Osteocyte (in vitro differentiated cells): Measurements from ENCODE around the gene TUBGCP6. TPM values are rescaled to one million over a fixed set of nuclear protein-coding genes. Genes with fewer than 3 reads are reported as not detected.

Experiments used
- DNase-seq: peaks from one replicate; pipeline ENCODE4 v3.0.0; 2021; ENCODE audit warnings: mixed read lengths; ENCODE audit not compliant: unreplicated experiment; ENCODE audit errors: extremely low spot score
- H3K27ac Mint-ChIP-seq: one replicate; pipeline ENCODE4 v1.8.0; 2021; ENCODE audit warnings: mild to moderate bottlenecking, mixed read lengths; ENCODE audit not compliant: unreplicated experiment
- H3K27me3 Mint-ChIP-seq: one replicate; pipeline ENCODE4 v1.8.0; 2021; ENCODE audit warnings: mixed read lengths; ENCODE audit not compliant: unreplicated experiment
- H3K36me3 Mint-ChIP-seq: one replicate; pipeline ENCODE4 v1.8.0; 2021; ENCODE audit warnings: mixed read lengths; ENCODE audit not compliant: unreplicated experiment
- H3K4me1 Mint-ChIP-seq: one replicate; pipeline ENCODE4 v1.8.0; 2021; ENCODE audit warnings: mixed read lengths; ENCODE audit not compliant: unreplicated experiment
- H3K4me3 Mint-ChIP-seq: one replicate; pipeline ENCODE4 v1.8.0; 2021; ENCODE audit warnings: mild to moderate bottlenecking, moderate library complexity, mixed read lengths; ENCODE audit not compliant: unreplicated experiment
- H3K9me3 Mint-ChIP-seq: one replicate; pipeline ENCODE4 v1.8.0; 2021; ENCODE audit warnings: mixed read lengths; ENCODE audit not compliant: unreplicated experiment
- total RNA-seq: library from RNA; stranded (reverse); gene quantifications from 2 replicates; pipeline ENCODE4 v1.2.1, GENCODE V29; 2021
- TF ChIP-seq, protein P1 (sequence below): fragments of 200-600 bp; sonication (generic); IDR thresholded peaks from 2 replicates; pipeline ENCODE4 v1.5.0; 2021; ENCODE audit warnings: antibody characterized with exemption, mild to moderate bottlenecking, moderate library complexity

TUBGCP6 gene
- total RNA-seq, 1 donor from 2014 or later: 55.7 TPM

DNA sequence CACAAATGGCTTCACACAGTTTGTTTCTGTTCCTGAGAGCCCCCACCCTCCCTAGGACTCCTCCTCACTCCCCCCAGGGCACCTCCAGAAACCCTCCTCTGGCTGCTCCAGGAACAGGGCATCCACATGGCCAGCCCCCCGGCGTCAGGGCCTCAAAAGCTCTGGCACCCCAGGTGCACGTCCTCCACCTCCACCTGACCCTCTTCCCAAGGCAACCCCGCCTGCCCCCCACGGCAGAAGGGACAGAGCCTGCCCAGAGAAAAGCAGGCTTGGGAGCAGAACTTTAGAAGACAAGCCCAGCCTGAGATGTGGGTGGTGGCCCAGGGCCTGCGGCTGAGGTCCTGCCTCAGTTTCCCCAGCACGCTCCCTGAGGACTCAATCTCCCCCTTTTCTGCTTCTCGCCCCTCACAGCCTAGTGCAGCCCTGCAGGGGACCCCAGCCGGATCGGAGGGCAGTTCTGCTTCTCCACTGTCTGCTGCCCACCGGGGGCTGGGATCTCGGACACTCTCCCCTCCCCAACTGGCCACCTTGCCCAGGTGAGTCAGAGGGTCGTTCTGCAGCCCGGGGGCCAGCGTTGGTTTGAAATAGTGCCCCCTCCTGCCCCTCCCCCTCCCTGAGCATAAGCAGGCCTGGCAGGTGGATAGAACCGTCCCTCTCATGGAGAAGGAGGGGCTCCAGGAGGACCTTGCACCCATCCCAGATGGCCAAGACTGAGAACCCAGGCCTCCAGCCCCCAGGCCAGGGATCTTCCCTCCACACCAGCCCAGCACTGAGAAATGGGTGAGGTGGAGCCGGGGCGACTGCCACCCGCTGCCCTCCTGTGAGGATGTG lies 61.5 kb downstream of the TUBGCP6 start:
- no peak for DNase-seq
- Mint-ChIP-seq H3K27ac (peak overlapping the region; percentile 38), H3K9me3 (no peaks in the 10 kb centered on the region), H3K4me3 (no peak overlapping the region), H3K36me3 (no peaks in the 10 kb centered on the region), H3K27me3 (no peaks in the 10 kb centered on the region), H3K4me1 (peaks cover 14% of the 10 kb centered on the region)
- TF ChIP-seq, protein P1, sequence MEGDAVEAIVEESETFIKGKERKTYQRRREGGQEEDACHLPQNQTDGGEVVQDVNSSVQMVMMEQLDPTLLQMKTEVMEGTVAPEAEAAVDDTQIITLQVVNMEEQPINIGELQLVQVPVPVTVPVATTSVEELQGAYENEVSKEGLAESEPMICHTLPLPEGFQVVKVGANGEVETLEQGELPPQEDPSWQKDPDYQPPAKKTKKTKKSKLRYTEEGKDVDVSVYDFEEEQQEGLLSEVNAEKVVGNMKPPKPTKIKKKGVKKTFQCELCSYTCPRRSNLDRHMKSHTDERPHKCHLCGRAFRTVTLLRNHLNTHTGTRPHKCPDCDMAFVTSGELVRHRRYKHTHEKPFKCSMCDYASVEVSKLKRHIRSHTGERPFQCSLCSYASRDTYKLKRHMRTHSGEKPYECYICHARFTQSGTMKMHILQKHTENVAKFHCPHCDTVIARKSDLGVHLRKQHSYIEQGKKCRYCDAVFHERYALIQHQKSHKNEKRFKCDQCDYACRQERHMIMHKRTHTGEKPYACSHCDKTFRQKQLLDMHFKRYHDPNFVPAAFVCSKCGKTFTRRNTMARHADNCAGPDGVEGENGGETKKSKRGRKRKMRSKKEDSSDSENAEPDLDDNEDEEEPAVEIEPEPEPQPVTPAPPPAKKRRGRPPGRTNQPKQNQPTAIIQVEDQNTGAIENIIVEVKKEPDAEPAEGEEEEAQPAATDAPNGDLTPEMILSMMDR: no peak

DNA sequence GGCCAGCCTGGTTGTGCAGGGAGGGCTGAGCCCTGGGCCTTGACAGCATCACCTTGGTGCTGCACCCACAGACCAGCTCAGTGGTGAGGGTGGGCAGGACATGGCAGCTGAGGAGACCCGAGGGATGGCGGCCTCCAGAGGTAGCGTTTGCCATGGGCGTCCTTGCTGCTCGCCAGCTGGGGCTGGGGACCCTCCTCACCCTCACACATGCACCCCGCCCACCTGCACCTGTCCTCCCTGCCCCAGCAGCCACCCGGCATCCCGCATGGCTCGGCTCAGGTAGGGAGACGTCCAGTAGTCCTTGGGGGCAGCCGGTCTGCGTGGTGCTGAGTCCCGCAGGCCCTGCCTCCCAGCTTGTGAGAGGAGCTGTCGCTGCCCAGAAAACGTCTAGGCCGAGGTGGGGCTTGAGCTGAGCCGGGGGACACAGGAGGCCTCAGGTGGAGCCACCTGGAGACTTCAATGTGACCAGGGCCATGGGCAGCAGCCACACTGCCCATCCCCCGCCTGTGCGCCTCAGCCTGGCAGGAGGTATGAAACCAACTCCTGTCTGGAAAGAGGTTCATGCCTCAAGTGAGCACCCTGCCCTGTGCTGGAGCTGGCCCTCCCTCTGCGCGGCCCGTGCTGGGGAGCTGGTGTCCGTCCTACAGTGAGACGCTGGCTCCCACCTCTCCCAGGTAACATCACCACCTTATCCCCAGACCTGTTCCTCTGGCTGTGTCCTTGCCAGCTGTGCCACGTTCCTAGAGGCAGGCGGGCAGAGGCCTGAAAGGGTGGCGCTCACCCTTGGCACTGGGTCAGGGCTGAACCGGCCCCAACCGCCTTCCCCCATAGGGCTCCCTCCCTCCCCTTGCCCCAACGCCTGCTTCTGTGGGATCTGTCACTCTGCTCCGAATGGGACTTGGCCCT lies 62.4 kb downstream of the TUBGCP6 start:
- Mint-ChIP-seq H3K9me3 (no peaks in the 10 kb centered on the region), H3K4me1 (peaks cover 13% of the 10 kb centered on the region), H3K4me3 (no peak overlapping the region), H3K27ac (no peak overlapping the region), H3K27me3 (no peaks in the 10 kb centered on the region), H3K36me3 (no peaks in the 10 kb centered on the region)
- TF ChIP-seq, protein P1: no peak
- DNase-seq: no peak

DNA sequence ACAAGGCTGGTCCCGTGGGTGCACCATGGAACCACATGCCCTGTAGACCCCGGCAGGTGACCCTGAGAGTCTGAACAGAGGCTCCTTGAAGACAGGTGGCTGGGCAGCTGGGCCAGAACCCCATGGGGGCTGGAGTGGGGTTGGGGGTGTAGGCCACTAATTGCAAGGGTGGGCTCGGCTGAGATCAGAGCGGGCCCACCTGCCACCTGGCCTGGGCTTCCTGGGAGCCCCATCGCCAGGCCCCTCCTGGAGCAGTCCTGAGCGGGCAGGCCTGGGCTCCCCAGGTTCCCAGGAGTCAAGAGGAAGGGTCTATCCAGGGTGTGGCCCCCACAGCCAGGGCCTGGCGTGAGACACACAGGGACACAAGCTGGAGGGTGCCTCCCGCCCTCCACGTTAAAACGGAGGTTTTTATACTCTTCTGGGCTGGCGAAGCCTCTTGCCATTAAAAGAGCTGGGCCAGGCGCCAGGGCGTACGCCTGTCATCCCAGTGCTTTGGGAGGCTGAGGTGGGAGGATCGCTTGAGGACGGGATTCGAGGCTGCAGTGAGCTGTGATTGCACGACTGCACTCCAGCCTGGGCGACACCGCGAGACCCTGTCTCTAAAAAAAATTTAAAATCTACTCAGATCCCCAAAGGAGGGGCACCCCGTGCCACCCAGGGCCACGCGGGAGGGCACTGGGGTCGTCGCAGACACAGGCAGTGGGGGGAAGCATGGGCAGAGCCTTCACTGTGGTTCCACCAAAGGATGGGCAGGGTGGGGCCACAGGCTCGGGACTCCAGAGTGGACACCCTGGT lies 63.9 kb downstream of the TUBGCP6 start:
- H3K4me3 Mint-ChIP-seq: no peak overlapping the region

DNA sequence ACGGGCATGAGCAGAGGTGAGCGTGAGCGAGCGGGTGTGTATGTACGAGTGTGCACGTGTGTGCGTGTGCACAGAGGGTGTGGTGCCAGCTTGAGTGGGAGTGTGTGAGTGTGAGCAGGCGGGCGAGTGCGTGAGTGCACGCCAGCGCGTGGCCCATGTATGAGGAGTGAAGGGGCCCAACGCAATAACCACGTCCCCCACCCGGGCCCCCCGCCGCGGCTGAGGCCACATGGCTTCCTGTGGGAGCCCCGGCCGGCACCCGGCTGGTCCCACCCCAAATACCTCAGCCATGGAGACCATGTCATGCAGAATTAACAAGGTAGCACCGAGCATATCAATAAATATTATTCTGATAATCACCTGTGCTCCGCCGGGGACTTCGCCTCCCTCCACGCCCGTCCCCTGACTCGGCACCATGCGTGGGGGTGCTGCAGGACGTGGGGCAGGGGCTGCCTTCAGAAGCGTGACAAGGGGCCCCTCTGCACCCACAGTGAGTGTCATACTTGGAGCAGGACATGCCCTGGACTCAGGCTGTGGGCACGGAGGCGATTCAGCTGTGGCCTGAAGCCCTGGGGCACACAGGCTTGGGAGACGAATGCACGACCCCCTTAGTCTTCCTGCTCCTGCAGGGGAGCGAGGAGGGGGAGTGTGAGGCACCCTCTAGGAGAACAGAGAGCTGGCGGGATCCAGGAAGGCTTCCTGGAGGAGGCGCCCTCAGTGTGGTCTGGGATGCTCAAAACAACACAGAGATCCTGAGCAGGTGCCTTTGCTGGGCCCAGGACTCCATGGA lies 64.7 kb downstream of the TUBGCP6 start:
- TF ChIP-seq, protein P1: no peak
- Mint-ChIP-seq H3K4me3 (no peak overlapping the region), H3K36me3 (no peaks in the 10 kb centered on the region), H3K27ac (no peak overlapping the region), H3K9me3 (no peaks in the 10 kb centered on the region), H3K4me1 (peaks cover 6% of the 10 kb centered on the region), H3K27me3 (no peaks in the 10 kb centered on the region)
- DNase-seq: no peak

More for the DNA sequence above, 63.9 kb downstream of the TUBGCP6 start:
- H3K27me3 Mint-ChIP-seq: no peaks in the 10 kb centered on the region
- no peaks in the 10 kb centered on the region for H3K9me3 Mint-ChIP-seq
- no peak overlapping the region for H3K27ac Mint-ChIP-seq
- H3K4me1 Mint-ChIP-seq: peaks cover 8% of the 10 kb centered on the region
- no peaks in the 10 kb centered on the region for H3K36me3 Mint-ChIP-seq
- TF ChIP-seq, protein P1: no peak
- no peak for DNase-seq
